Stimulated activated naive CD4-positive, alpha-beta T cell (primary cell): ENCODE data around the gene MTMR3.
"Not testable (repeated sequence)": the region's sequence is repeated elsewhere in the genome, so short reads cannot be mapped to it uniquely, and the experiment has no call there.

Experiments used
- DNase-seq, 6 experiments: peaks; one replicate each; lab custom pipeline; 2025; lab: John Stamatoyannopoulos, UW

MTMR3 gene

DNA sequence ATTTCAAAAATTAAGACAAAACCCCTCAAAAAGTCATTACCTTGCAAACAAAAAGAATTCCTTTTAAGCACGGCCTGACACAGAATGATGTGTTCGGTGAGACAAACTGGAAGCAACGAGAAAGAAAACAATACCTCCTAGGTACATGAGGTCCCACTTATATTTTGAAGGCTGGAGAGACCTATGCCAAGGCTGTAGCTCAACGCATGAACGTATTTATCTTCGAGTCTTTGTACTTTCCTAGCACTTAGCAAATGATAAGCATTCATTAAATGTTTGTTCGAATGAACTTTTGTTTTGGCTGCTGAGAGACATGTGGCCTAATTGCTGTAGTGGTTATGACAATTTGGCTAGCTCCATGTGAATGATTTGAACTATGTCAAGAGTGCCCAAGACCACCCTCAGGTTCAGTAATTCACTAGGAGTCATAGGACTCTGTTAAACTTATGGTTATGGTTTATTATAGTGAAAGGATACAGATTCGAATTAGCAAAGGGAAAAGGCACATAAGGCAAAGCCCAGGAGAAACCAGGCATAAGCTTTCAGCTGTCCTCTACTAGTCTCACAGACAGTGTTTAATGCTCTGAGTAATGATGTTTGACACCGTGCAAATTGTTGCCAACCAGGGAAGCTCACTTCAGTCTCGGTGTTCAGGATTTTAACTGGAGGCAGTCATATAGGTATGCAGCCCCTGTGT, 171.2 kb downstream of the MTMR3 start:
- no peak for DNase-seq

DNA sequence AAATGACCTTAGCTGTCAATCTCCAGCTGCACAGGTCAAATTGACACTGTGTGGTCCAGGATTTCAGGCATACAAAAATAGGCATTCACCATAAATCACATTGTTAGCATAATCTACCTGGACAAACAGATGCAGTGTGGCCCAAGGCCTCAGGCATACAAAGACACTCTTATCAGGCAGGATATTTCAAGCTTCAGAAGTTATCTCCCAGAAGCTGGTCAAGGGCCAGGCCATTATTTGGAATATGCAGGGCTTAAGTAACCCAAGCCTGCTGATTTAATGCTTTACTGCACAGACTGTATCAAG, 171.7 kb downstream of the MTMR3 start:
- no peak for DNase-seq

DNA sequence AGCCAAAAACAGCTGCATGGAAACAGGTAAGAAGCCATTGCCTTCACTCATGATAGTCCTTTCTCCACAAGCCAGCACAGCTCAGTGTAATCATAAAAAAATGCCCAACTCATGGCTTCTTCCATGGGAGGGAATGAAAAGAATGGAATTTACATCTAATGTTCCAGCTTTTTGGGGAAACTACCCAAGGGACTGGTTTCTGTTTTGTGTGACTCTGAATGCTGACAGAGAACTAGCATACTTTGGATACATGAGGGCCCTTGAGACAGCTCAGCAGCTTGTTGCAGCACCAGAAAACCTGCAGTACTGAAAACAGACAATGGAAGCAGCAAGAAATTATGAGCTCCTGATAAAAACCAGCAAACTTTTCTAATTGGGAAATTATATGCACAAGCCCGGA, 173.0 kb downstream of the MTMR3 start:
- DNase-seq = no peak

DNA sequence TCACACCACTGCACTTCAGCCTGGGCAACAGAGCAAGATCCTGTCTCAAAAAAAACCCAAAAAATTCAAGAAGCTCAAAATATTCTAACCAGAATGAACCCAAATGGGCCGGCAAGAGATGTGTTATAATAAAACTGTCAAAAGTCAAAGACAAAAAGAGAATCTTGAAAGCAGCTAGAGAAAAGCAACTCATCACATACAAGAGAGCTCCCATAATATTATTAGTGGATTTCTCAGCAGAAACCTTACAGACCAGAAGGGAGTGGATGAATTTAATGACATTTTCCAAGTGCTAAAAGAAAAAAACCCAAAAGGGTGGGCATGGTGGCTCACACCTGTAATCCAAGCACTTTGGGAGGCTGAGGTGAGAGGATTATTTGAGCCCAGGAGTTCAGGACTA, 174.4 kb downstream of the MTMR3 start:
- DNase-seq = no peak

DNA sequence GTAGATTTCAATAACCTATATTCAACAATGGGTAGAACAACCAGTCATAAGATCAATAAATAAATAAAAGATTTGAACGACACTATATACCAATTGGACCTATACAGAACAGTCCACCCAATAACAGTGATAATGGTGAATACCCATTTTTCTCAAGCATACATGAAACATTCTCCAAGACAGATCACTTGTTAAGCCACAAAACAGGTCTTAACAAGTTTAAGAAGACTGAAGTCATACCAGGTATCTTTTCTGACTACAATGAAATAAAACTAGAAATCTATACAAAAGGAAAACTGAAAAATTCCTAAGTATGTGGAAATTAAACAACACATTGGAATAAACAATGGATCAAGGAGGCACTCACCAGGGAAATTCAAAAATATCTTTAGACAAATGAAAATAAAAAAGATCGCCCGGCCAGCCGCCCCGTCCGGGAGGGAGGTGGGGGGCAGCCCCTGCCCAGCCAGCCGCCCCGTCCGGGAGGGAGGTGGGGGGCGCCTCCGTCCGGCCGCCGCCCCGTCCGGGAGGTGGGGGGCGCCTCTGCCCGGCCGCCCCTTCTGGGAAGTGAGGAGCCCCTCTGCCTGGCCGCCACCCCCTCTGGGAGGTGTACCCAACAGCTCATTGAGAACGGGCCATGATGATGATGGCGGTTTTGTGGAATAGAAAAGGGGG, 176.5 kb downstream of the MTMR3 start:
- not testable (repeated sequence) for DNase-seq

DNA sequence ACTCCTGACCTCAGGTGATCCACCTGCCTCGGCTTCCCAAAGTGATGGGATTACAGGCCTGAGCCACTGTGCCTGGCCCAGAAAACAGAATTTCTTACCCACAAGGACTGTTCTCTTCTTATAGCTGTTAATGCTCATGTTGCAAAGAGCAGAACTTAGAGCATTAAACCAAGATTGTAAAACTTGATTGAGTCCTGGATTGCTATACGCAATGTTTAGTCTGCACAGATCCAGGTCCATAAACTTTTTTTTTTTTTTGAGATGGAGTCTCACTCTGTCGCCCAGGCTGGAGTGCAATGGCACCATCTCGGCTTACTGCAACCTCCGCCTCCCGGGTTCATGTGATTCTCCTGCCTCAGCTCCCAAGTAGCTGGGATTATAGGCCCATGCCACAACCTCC, 178.1 kb downstream of the MTMR3 start:
- not testable (repeated sequence) for DNase-seq

DNA sequence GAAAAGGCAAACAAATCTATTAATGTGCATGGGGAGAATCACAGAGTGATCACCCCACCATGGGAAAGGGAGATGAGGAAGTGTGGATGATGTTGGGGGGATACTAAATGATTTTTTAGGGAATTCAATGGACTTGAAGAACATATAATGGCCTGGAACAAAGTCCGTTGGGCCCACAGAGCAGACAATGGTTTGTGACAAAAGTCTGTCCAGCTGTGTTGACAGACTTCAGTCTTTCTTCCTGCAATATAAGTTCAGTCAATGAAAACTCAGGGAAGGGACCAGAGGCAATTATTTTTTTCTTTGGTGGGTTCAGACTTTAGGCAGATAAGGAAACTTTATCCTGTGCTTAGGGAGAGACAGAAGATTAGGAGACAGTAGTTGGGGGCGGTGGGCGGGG, 179.3 kb downstream of the MTMR3 start:
- no peak for DNase-seq

DNA sequence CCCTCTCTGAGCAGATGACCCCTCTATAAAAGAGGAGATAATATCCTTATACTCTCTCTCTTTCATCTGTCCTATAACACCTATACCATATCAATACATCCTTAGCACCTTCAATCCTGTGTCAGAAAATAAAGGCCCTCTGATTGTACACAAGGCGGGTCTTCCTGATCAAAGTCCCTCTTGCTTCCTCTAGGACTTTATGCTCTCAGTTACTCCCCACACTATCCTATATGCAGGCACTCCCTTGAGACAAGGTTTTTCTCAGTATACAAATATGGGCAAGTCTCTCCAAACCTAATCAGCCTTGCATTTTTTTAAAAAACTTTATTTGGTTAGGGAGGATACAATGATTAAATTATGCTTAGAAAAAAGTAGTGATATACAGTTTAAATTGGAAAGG, 180.0 kb downstream of the MTMR3 start:
- DNase-seq = no peak

DNA sequence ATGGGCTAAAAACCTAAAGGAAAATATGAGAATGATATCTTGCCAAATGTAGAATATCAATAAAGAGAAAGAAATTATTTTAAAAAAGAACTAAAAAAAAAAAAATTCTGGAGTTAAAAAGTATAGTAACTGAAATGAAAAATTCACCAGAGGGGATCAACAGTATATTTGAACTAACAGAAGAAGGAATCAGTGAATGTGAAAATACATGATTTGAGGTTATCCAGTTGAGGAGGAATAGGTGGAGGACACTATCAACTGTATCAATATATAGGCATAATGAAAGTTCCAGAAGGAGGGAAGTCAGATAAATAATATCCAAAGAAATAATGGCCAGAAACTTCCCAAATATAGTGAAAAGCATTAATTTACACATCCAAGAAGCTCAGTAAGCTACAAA, 181.2 kb downstream of the MTMR3 start:
- no peak for DNase-seq

DNA sequence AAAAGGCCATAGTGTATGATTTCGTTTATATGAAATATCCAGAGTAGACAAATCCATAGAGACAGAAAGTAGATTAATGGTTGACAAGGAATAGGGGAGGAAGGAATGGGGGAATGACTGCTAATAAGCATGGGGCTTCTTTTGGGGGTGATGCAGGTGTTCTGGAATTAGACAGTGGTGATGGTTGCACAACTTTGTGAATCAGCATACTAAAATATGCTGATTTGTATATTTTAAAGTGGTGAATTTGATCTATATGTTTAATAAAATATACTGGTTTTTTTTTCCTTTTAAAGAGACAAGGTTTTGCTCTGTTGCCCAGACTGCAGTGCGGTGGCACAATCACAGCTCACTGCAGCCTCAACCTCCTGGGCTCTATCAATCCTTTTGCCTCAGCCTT, 190.8 kb downstream of the MTMR3 start:
- no peak for DNase-seq

DNA sequence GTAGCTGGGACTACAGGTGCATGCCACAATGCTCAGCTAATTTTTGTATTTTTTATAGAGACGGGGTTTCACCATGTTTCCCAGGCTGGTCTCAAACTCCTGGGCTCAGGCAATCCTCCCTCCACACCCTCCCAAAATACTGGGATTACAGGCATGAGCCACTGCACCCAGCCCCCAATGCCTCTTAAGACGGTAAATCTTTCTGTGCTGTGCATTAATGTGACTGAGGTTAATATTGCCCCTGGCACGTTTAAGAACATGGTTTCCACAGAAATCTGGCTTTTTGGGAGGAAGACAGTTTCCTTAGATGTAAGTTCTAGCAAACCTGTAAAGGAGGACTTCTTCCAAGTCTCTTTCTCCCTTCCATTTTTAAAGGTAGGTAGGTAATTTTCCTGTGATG, 191.2 kb downstream of the MTMR3 start:
- DNase-seq = no peak

DNA sequence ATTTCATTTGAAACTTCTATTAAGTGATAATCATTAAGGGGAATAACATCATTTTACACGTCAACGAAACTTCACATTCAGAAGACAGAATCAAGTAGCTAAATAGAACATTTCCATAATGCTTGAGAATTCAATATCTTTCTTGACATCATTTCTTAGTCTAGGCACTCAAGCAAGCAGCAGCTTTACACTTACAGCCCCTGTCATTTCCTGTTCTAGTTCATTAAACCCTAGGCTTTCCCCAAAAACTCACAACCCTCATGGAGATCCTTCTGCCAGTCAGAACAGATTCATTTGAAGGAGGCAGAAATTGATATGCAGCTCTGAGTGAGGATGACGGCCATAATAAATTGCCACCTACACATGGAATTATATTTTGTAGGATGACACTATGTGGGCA, 192.0 kb downstream of the MTMR3 start:
- DNase-seq = no peak

DNA sequence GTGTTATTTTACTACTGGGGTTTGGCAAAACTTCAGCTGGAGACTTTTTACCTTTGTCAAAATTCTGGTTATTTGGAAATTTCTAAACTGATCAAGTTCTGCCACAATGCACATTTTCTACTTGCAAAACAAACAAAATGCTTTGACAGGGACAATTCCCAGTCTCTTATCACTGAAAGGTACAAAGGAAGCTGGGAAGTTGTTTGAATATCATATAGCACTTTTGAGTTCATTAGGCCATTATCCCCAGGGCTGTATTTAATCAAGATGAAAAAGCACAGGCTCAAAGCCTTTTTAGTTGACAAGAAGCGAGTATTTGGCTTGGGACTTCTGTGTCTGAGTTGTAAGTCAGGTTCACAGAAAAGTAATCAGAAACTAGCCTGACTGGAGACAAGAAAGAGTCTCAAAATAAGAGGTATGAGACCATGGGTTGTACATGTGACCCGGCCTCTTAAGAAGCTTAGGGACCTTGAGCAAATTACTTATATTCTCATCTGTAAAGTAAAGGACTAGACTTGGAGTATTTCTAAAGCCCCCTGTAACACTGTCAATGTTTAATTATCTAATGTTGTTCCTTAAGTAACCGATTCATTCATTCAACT, 194.4 kb downstream of the MTMR3 start:
- no peak for DNase-seq

DNA sequence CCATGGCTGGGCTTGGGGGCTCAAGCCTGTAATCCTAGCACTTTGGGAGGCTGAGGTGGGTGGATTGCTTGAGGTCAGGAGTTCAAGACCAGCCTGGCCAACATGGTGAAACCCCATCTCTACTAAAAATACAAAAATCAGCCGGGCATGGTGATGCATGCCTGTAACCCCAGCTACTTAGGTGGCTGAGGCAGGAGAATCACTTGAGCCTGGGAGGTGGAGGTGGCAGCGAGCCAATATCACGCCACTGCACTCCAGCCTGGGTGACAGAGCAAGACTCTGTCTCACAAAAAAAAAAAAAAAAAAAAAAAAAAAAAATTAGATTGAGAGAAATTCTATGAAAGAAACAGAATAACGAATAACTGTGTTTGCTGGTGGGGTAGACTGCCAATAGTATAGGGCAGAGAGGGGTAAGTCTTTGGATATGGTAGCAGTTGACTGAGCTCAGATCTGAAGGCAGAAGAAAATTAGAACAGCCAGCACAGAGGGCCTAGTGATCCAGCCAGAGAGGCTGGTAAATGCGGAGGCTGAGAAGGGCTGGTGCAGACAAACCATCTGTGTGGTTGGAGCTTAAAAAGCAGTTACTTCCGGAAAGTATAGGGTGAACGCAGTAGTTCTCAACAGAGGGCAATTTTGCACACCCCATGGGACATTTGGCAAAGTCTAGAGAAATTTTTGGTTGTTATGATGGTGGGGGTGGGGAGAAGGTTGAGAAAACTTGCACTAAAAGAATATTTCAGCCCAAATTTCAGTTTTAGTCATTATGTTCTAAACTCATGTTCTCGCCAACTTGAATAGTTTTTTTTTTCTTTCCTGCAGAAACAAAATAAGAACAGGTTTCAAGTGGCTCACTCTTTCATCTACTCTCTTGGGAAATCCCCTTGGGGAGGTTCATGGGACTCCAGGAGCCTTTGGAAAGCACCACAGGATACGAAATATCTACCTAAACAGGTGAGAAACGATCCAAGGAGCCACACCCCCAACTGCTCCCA, 195.6 kb downstream of the MTMR3 start:
- DNase-seq = peak in 1 of 6 experiments; percentile 8

DNA sequence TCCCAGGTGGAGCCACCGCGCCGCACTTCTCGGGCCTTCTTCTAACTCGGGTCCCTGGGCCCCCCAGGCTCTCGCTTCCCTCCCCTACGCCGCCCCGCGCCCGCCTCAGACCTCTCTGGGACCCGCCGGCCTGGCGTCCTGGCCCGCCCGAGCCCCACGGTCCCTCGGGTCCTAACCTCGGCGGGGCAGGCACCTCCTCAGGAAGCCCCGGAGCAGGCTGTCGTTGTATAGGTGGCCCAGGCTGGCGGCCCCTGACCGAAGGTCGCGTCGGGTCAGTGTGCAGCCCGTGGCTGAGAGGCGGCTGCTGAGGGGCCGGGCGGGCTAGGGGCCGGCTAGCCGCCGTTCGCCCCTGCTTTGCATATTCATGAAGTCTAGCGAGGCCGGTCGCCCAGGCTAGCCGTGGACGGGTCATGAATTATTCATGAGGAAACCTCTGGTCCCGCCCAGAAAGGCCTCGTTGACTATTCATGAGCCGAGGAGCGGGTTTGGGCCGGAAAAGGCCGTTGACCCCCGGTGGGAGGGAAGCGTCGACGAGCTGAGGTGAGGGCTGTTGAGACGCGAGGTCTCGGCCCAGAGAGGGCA, 197.1 kb downstream of the MTMR3 start, which contains the start of gene HORMAD2:
TSS of gene HORMAD2 (plus strand) at position 513 of the 582 bp plus-strand sequence. CDS start 13,489 bp downstream, outside the sequence.
- no peak for DNase-seq
